ENCODE measurements around the gene TBC1D3E.
"Not testable (repeated sequence)": the region's sequence is repeated elsewhere in the genome, so short reads cannot be mapped to it uniquely, and the experiment has no call there.

DNA sequence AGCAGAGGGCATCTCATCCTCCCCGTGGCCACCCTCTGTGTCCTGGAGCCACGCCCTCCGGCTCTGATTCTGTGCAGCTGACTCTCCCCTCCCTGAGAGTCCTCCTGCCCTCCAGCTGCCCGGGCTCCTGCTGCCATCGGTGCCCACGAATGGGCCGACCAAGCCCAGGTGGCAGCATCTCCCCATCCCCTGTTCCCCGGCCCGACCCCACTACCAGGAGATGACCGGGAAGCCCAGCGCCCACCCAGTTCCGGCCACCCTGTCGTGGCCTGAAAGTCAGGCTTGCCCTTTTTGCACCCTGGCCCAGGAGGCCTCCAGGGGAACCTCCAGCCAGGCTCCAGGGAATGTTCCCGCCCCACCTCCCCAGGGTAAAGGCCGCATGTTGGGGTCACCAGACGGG is 7.1 kb downstream of the TBC1D3E start:
- not testable (repeated sequence) for TF ChIP-seq MAZ (IDR thresholded peaks at IDR 0.05; ENCODE audit: borderline replicate concordance, low read depth, low read length); SMC3 (IDR thresholded peaks at IDR 0.05; ENCODE audit: low read depth, low read length); CHD1 (IDR thresholded peaks at IDR 0.05; ENCODE audit: low read depth, low read length); BHLHE40 (IDR thresholded peaks at IDR 0.05; ENCODE audit: low read depth, low read length)
- TF ChIP-seq, protein P1, sequence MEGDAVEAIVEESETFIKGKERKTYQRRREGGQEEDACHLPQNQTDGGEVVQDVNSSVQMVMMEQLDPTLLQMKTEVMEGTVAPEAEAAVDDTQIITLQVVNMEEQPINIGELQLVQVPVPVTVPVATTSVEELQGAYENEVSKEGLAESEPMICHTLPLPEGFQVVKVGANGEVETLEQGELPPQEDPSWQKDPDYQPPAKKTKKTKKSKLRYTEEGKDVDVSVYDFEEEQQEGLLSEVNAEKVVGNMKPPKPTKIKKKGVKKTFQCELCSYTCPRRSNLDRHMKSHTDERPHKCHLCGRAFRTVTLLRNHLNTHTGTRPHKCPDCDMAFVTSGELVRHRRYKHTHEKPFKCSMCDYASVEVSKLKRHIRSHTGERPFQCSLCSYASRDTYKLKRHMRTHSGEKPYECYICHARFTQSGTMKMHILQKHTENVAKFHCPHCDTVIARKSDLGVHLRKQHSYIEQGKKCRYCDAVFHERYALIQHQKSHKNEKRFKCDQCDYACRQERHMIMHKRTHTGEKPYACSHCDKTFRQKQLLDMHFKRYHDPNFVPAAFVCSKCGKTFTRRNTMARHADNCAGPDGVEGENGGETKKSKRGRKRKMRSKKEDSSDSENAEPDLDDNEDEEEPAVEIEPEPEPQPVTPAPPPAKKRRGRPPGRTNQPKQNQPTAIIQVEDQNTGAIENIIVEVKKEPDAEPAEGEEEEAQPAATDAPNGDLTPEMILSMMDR (conservative IDR thresholded peaks at IDR 0.05; ENCODE audit: low read depth, low read length) = not testable (repeated sequence)

Measured in IMR-90 (cell line).